Upper lobe of right lung (tissue), 1 donor: Measurements from ENCODE around the gene TSEN54. TPM values are rescaled to one million over a fixed set of nuclear protein-coding genes. Genes with fewer than 3 reads are reported as not detected.

ENCODE experiments used
- ATAC-seq: fragments of 200-7000 bp; cut with Tn5 transposase; one replicate; pipeline ENCODE4 v1.9.1; 2020; ENCODE audit warnings: mild to moderate bottlenecking, moderate library complexity
- DNase-seq: peaks from one replicate; pipeline ENCODE4 v3.0.0-alpha.2; 2020
- H3K27ac ChIP-seq: fragments of 200-600 bp; one replicate; pipeline ENCODE4 v1.8.0; 2022
- H3K27me3 ChIP-seq: fragments of 200-600 bp; one replicate; pipeline ENCODE4 v1.8.0; 2022; ENCODE audit warnings: mild to moderate bottlenecking
- H3K36me3 ChIP-seq: fragments of 200-600 bp; one replicate; pipeline ENCODE4 v1.8.0; 2022
- H3K4me1 ChIP-seq: fragments of 200-600 bp; one replicate; pipeline ENCODE4 v1.8.0; 2022
- H3K4me3 ChIP-seq: fragments of 200-600 bp; one replicate; pipeline ENCODE4 v1.8.0; 2022; ENCODE audit warnings: mild to moderate bottlenecking
- H3K9me3 ChIP-seq: fragments of 200-600 bp; one replicate; pipeline ENCODE4 v1.8.0; 2022
- CTCF ChIP-seq: fragments of 200-600 bp; IDR thresholded peaks from one replicate; pipeline ENCODE4 v1.8.0; 2022; ENCODE audit warnings: antibody characterized with exemption
- intact Hi-C: fragments of 100-400 bp; cut with DNase I; formaldehyde crosslinking; loops from one replicate; pipeline ENCODE4 v1.11.0; 2022
- total RNA-seq: library from RNA; stranded (reverse); fragmentation: NEBNext Ultra II Directional; extraction: Animal tissue kit (Norgen Biotek cat#: 25700); gene quantifications from one replicate; pipeline ENCODE4 v1.2.1, GENCODE V29; 2021
- donor health status: DM: no; HTN: yes; CAD: no; lungs with severe emphysema.

TSEN54 gene
- total RNA-seq, 1 donor from 2014 or later, result 21.6 TPM

GRCh38 chr17:75557852-75558665 is 41.7 kb downstream of the TSEN54 start:
- intact Hi-C loops, result no loop called here

GRCh38 chr17:75558666-75559530 is 42.6 kb downstream of the TSEN54 start:
- H3K27ac ChIP-seq, result no peak overlapping the region
- ATAC-seq (no peak), DNase-seq (no peak)

More at GRCh38 chr17:75557852-75558665, 41.7 kb downstream of the TSEN54 start:
- DNase-seq, result no peak
- no peak for ATAC-seq
- H3K27me3 ChIP-seq, result no peaks in the 10 kb centered on the region
- peaks cover 12% of the 10 kb centered on the region for H3K36me3 ChIP-seq
- no peak overlapping the region for H3K27ac ChIP-seq
- TF ChIP-seq CTCF, result no peak
- no peaks in the 10 kb centered on the region for H3K9me3 ChIP-seq
- no peak overlapping the region for H3K4me3 ChIP-seq
- peaks cover 11% of the 10 kb centered on the region for H3K4me1 ChIP-seq

GRCh38 chr17:75559958-75560533 is 43.7 kb downstream of the TSEN54 start:
- H3K4me3 ChIP-seq, result no peak overlapping the region
- peaks cover 11% of the 10 kb centered on the region for H3K4me1 ChIP-seq
- DNase-seq (no peak), ATAC-seq (no peak)
- intact Hi-C loops, result no loop called here
- peaks cover 31% of the 10 kb centered on the region for H3K36me3 ChIP-seq
- no peaks in the 10 kb centered on the region for H3K9me3 ChIP-seq
- no peak overlapping the region for H3K27ac ChIP-seq
- TF ChIP-seq CTCF, result no peak
- H3K27me3 ChIP-seq, result no peaks in the 10 kb centered on the region

More at GRCh38 chr17:75558666-75559530, 42.6 kb downstream of the TSEN54 start:
- Histone ChIP-seq H3K4me3 (no peak overlapping the region), H3K36me3 (peaks cover 20% of the 10 kb centered on the region), H3K9me3 (no peaks in the 10 kb centered on the region), H3K27me3 (no peaks in the 10 kb centered on the region), H3K4me1 (peaks cover 11% of the 10 kb centered on the region)
- TF ChIP-seq CTCF, result no peak
- intact Hi-C loops, result no loop called here

- no peaks in the 10 kb centered on the region for H3K9me3 ChIP-seq
- ATAC-seq, result no peak
- H3K27ac ChIP-seq, result no peak overlapping the region
- peaks cover 50% of the 10 kb centered on the region for H3K36me3 ChIP-seq
- DNase-seq, result no peak
- no peak for TF ChIP-seq CTCF
- intact Hi-C loops, result no loop called here
- H3K27me3 ChIP-seq, result no peaks in the 10 kb centered on the region
- H3K4me3 ChIP-seq, result no peak overlapping the region
- H3K4me1 ChIP-seq, result peaks cover 10% of the 10 kb centered on the region
Observed at GRCh38 chr17:75561927-75562603, 45.7 kb downstream of the TSEN54 start.

- DNase-seq (no peak), ATAC-seq (no peak)
- TF ChIP-seq CTCF, result no peak
- no peak overlapping the region for H3K4me3 ChIP-seq
- no peak overlapping the region for H3K27ac ChIP-seq
- intact Hi-C loops, result no loop called here
- H3K4me1 ChIP-seq, result no peaks in the 10 kb centered on the region
- no peaks in the 10 kb centered on the region for H3K9me3 ChIP-seq
- H3K27me3 ChIP-seq, result no peaks in the 10 kb centered on the region
- peaks cover 50% of the 10 kb centered on the region for H3K36me3 ChIP-seq
Observed at GRCh38 chr17:75563063-75563758, 46.9 kb downstream of the TSEN54 start.
